CD4-positive, alpha-beta T cell treated with Interleukin-1 beta for 1 hour (primary cell): Measurements from ENCODE around the gene RNF145.
A peak's percentile ranks its signal among the peaks of the same experiment; 100 is the strongest.
"Not testable (repeated sequence)": the region's sequence is repeated elsewhere in the genome, so short reads cannot be mapped to it uniquely, and the experiment has no call there.

Experiments
- DNase-seq, 2 donors: peaks; one replicate each; pipeline ENCODE4 v3.0.0-alpha.2; 2020 to 2022

The RNF145 gene

DNA sequence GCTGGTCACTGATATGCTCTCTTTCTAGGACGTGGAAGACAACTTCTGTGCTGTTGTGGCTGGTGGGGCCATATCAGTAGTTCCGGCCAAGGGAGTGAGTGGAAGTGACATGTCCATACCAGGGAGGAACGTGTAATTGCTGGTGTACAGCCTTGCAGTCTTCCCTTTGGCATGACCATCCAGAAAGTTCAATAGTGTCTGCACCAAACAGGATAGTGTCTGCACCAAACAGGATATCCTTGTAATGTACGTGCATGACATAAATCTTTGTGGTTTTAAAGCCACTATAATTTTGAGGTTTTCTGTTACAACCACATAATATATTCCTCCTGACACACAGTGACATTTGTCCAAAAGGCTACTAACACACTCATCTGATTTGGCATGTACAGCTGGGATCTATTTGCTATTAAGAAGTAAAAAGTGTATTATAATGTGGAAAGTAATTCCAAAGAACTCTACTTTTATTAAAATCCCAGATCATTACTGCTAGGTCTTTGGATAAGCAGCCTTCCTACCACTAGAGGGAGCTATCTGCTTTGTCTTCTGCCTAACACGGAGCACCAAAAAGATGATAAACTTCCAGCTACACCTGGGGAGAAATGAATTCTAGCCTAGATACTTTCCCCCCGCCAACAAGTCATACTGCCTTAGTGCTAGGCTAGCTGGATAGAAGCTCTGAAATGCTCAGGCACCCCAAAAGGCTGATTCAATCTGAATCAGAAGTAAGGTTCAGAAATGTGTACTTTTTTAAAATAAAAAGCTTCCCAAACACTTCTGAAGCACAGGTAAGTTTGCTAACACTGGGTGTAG lies 52.7 kb downstream of the RNF145 start:
- peak; percentile 10 to 74 for DNase-seq

DNA sequence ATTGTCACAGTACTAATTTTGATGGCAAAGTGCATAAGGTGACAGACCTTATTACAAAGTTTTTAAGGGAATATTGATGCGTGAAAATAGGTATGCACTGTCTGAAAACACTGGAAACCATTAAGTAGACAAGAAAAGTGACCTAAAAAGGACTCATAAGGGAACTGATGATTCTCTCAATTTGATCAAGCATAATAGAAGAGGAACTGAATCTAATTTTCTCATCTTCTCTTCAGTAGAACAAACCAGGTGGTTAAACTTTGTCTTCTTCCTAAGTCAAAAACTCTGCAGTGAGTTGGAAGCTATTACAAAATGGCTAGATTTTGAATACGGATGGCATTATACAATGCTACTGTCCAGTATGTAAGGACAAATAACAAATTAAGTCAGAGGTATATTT lies 53.4 kb downstream of the RNF145 start:
- DNase-seq: no peak

DNA sequence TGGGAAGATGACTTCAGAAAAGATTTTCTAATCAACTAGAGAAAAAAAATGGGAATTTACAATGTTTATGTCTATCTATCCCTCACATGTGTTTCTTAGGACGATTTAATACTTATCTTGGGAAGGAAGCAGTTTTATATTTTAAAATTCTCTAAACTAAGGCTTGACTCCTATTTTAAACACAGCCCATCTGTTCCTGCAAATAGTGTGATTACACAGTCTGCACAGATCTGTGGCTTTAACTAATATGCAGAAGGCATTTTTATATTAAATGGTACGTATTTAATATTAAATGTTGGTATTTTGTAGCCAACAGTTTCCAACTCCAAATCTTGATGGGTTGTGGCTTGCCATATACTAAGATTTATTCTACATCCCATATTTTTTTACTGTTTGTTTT lies 56.5 kb downstream of the RNF145 start:
- no peak for DNase-seq

DNA sequence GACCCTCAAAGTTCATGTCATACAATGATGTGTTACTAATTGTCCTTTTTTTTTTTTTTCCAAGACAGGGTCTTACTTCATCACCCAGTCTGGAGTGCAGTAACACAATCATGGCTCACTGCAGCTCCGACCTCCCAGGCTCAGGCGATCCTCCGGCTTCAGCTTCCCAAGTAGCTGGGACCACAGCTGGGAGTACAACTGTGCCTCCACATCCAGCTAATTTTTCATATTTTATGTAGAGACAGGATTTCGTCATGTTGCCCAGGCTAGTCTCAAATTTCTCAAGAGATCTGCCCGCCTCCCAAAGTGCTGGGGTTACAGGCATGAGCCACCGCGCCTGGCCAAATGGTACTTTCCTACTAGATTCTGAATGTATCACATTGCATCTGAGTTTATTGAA lies 60.3 kb downstream of the RNF145 start:
- DNase-seq: no peak

DNA sequence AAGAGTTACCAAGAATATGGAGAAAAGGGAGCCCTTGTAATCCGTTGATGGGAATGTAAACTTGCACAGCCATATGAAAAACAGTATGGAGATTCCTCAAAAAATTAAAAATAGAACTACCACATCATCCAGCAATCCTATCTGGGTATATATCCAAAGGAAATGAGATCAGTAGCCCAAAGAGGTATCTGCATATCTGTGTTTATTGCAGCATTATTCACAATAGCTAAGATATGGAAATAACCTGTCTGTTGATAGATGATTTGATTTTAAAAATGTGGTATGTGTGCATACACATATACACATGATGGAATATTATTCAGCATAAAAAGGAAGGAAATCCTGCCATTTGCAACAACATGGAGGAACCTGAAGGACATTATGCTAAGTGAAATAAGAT lies 61.4 kb downstream of the RNF145 start:
- no peak for DNase-seq

DNA sequence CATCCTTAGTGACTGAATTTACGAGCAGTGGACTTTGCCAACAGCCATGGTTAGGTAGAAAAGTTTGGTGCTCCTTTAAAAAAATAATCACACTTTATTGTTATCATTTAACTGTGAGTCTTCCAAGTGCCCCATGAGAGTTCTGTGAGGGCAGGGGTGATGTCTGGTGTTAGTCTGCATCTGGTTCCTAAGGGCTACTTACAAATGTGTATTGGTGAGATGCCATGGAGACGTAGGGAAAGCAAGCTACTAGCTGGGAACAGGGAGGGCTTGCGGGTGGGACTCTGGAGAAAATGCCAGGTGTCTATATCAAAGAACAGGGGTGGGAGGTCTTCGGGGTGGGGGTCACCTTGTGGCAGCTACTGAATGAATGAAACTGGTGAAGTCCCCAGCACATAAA lies 62.5 kb downstream of the RNF145 start:
- DNase-seq: no peak

DNA sequence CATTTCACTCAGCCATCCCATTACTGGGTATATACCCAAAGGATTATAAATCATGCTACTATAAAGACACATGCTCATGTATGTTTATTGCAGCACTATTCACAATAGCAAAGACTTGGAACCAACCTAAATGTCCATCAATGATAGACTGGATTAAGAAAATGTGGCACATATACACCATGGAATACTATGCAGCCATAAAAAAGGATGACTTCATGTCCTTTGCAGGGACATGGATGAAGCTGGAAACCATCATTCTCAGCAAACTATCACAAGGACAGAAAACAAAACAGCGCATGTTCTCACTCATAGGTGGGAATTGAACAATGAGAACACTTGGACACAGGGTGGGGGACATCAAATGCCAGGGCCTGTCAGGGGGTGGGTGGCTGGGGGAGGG lies 64.2 kb downstream of the RNF145 start:
- not testable (repeated sequence) for DNase-seq

DNA sequence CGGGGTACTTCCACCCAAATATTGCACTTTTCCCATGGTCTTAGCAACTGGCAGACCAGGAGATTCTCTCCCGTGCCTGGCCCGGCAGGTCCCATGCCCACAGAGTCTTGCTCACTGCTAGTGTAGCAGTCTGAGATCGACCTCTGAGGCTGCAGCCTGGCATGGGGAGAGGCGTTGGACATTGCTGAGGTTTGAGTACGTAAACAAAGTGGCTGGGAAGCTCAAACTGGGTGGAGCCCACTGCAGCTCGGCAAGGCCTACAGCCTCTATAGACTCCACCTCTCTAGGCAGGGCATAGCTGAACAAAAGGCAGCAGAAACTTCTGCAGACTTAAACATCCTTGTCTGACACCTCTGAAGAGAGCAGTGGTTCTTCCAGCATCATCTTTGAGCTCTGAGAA lies 69.6 kb downstream of the RNF145 start:
- no peak for DNase-seq

DNA sequence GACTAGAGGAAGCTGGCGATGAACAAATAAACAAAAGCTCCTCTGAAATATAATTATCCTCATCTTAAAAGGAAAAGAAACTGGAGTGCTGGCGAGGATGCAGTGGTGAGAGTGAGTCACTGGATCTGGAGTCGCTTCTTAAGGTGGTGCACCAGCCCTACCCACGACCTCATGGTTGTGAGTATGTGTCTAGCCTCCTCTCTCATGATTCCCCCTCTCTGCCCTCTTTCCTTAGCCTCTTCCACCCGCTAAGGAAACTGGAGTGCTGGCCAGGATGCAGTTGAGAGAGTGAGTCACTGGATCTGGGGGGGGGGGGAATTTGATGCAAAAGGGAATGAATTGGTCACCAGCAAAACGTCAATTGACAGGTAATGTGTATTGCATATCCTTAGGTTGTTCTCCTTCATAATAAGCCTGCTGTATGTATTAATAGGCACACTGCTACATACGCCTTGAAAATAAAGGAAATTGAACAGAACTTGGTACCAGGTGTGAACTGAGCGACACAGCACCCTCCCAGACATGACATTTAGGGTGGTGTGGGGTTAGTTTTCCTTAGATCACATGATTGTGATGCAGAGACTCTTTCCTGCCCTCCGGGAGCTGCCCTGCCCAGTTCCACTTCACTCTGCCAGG lies 73.3 kb downstream of the RNF145 start:
- no peak for DNase-seq

DNA sequence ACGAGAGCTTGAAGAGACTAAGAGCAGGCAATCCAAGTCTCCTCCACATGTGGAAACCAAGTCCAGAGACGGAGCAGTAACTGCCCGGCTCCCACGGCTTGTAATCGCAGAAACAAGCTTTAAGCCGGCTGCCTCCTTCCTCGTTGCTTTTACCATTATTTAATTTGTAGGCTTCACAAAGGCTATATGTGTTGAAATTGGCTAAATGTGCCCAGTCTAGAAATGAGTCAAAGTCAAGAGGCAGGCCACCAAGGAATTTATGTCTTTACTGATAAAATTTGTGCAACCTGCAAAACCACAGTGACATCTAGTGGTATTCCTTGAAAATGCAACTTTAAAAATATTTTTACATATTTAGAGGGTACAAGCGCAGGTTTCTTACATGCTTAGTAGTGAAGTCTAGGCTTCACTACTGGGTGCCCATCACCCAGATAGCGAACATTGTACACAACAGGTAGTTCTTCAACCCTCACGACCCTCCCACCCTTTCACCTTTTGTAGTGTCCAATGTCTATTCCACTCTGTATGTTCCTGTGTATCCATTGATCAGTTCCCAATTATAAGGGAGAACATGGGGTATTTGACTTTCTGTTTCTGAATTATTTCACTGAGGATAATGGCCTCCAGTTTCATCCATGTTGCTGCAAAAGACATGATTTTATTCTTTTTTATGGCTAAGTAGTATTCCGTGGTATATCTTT lies 76.2 kb downstream of the RNF145 start:
- peak in 1 of 2 donors; percentile 54 for DNase-seq

DNA sequence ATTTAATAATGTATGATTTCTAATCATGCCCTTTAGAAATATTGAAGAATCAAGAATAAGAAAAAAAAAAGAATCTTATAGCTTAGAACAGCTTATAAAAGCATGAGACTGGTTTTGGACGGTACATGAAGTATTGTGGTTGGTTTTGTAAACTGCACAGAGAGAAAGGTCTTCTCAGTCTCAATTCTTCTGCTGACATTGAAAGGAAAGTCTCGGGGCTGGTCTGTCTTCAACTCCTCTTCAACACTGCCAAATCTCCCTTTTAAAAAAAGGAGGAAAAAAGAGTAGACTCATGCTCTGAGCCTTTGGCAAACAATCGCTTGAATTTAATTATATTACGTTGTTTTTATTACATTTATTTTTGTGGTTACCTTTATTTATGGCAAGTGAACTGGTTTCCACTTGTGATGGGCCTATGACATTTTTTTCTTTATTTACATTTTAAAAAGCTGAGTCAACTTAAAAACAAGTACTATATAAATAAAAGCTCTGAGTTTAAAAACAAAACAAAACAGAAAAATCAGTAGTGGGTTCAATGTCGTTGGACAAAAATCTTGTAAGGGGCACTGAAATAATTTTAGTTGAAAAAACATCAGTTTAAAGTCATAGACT lies 76.8 kb downstream of the RNF145 start:
- DNase-seq: no peak

DNA sequence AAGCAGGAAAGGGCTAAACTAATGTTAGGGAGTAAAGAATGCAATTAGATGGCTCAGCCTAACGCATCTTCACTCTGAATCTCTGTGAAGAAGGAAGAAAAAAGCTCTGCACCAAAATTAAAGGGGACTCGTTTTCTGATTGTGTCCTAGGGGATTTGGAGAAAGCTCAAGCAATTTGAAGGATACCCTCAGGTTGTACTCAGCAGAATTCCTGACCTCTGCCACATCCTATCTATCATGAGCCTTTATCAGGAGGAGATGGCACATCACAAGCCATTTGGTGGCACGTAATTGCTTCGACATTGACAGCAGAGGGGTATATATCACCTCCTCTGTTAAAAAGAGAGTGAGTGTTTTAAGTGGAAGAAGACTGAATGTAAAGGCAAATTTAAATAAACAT lies 77.4 kb downstream of the RNF145 start:
- no peak for DNase-seq

DNA sequence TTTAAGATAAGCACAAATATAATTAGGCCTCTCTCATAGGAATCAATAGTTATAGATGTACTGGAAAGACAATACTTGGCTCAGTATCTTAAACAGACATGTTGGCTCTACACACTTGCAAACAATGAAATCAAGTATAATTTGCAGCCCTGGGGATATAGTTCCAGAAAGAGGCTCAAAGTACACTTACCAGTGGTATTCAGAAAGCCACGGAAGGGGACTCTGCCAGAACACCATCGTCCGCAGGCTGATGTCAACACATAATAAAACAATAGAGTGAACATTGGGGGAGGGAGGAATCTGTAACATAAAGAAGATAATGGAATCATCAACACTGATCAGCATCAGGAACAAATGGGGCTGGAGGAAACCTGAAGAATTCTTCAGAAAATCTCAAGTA lies 78.5 kb downstream of the RNF145 start:
- DNase-seq: no peak

DNA sequence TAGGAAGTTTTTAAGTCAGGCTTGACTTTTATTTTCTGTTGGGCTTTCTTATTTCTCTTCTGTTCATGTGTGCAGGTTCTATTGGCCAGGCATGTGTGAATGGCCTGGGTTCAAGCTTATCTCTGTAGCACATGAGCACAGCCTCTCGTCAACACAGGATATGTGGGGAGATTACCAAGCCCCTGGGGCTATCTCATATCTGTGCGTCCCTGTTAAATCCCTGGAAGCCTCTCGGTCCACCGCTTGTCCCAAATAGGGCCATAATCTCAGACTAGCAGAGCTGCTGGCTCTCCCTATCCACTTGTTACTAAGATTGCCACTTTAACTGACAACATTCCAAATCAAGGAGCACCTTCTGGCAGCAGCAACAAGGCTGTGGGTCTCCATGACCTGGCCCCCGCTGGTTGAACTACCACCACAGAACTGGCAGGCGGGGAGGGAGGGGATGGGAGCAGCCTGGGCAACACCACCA lies 81.2 kb downstream of the RNF145 start:
- no peak for DNase-seq

DNA sequence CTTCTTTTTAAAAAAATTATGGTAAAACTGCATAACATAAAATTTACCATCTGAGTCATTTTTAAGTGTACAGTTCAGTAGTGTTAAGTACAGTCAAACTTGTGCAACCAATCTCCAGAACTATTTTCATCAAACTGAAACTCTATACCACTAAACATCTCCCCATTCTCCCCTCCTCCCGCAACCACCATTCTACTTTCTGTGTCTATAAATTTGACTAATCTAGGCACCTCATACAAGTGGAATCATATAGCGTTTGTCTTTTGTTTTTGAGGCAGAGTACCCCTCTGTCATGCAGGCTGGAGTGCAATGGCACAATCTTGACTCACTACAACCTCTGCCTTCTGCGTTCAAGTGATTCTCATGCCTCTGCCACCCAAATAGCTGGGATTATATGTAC lies 85.7 kb downstream of the RNF145 start:
- no peak for DNase-seq

DNA sequence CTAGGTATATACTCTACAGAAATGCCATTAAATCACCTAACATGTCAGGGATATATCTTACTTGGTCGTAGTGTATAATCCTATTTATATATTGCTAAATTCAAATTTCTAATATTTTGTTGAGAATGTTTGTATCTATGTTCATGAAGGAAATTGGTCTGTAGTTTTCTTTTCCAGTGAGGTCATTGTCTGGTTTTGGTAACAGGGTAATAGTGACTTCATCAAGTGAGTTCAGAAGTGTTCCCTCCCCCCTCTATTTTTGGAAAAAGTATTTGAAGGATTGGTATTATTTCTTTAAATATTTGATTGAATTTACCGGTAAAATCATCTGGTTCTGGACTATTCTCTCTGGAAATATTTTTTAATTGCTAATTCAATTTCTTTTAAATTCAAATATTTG lies 86.2 kb downstream of the RNF145 start:
- DNase-seq: no peak

DNA sequence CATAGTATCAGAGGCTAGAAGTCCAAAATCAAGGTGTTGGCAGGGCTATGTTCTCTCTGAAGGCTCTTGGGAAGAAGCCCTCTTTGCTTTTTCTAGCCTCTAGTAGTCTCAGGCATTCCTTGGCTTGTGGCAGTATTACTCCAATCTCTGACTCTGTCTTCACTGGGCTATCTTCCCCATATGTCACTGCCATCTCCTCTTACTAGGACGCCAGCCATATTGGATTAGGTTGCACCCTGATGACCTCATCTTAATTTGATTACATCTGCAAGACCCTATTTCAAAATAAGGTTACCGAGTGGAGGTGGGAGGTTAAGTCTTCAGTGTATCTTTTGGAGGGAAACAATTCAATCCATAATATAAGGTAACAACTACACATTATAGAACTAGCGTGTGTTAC lies 88.3 kb downstream of the RNF145 start:
- no peak for DNase-seq

DNA sequence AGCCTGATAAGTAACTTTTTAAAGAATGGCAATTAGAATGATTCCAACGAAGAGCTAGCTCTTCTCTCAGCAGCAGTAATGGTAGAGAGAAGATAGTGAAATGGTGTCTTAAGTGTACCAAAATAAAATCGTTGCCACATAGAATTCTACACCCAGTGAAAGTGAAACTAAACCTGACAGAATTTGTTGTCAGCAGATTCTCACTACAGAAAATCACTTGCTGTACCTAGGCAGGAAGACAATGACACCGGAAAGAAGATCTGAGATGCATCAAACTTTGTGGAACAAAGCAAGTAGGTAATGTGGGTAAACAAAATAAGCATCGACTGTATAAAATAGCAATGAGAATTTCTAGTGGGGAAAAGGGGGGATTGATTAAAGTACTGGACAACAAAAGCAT lies 88.9 kb downstream of the RNF145 start:
- DNase-seq: peak in 1 of 2 donors; percentile 54

DNA sequence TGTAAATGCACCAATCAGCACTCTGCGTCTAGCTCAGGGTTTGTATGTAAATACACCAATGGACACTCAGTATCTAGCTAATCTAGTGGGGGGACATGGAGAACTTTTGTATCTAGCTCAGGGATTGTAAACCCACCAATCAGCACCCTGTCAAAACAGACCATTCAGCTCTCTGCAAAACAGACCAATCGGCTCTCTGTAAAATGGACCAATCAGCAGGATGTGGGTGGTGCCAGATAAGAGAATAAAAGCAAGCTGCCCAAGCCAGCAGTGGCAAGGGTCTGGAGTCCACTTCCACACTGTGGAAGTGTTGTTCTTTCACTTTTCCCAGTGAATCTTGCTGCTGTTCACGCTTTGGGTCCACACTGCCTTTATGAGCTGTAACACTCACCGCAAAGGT lies 89.5 kb downstream of the RNF145 start:
- not testable (repeated sequence) for DNase-seq

DNA sequence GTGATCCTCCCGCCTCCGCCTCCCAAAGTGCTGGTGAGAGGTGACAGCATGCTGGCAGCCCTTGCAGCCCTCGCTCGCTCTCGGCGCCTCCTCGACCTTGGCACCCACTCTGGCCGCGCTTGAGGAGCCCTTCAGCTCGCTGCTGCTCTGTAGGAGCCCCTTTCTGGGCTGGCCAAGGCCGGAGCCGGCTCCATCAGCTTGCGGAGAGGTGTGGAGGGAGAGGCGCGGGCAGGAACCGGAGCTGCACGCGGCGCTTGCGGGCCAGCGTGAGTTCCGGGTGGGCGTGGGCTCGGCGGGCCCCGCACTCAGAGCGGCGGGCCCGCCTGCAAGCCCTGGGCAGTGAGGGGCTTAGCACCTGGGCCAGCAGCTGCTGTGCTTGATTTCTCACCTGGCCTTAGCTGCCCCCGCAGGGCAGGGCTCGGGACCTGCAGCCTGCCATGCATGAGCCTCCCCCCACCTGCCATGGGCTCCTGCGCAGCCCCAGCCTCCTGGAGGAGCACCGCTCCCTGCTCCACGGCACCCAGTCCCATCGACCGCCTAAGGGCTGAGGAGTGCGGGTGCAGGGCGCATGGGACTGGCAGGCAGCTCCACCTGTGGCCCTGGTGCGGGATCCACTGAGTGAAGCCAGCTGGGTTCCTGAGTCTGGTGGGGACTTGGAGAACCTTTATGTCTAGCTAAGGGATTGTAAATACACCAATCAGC lies 90.2 kb downstream of the RNF145 start:
- DNase-seq: not testable (repeated sequence)

DNA sequence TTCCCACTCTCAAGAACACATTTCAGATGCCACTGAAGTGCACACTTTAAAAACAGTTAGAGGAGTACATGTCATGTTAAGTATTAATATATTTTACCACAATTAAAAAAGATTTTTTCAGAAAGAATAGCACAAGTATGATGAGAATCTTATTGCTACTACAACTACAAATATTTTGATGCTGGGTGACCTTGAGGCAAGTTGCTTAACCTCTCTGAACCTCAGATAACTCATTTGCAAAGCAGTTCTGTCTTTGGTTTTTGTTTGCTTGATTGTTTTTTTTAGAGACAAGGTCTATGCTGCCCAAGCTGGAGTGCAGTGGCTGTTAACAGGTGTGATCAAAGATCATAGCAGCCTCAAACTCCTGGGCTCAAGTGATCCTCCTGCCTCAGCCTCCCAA lies 95.9 kb downstream of the RNF145 start:
- no peak for DNase-seq

DNA sequence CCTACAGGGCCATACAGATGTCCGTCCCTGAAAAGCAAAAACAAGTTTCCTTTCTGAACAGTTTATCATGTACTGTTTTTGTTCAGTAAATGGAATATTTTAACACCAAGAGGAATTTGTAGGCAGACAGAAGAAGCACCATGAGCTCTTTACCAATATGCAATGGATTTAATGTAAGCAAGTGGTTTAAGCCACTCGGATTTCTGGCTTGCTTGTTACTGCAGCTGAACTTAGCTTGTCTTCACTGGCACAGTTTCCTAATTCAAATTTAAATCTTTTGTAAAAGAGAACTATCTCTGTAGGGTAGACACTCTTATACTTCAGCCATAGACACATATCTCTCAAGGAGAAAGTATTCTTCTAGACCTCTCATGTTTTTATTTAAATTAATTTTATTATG lies 96.9 kb downstream of the RNF145 start:
- no peak for DNase-seq
